NCI-H82 treated with DMSO at 0.1 percent for 48 hours (cell line): ENCODE data around the gene FLYWCH2.
A peak's percentile ranks its signal among the peaks of the same experiment; 100 is the strongest.
"Not testable (repeated sequence)": the region's sequence is repeated elsewhere in the genome, so short reads cannot be mapped to it uniquely, and the experiment has no call there.

ENCODE experiments used
- DNase-seq: peaks from one replicate; lab custom pipeline; 2025; ENCODE audit not compliant: unreplicated experiment; lab: John Stamatoyannopoulos, UW

Gene FLYWCH2

GRCh38 chr16:2912330-2913199 lies 29.6 kb downstream of the FLYWCH2 start:
- DNase-seq = no peak

- no peak for DNase-seq
These were observed 30.6 kb downstream of the FLYWCH2 start for GRCh38 chr16:2913603-2914002.

DNA sequence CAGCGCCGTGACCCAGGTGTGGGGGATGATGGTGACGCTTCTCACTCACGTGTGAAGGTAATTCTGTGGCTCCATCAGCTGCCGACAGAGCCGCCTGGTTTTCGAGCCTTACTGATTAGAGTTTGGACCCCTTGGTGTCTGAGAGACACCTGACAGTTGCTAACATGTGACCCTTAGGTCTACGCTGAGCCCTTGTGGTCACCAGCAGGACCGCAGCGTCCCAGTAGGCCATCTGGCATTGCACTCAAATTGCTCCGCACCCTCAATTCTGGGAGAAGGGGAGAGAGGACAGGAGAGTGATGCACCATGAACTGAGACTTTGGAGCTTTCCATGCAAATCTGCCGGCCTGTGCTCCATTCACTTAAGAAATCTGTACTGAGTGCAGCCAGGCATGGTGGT lies 31.2 kb downstream of the FLYWCH2 start:
- DNase-seq = no peak

DNA sequence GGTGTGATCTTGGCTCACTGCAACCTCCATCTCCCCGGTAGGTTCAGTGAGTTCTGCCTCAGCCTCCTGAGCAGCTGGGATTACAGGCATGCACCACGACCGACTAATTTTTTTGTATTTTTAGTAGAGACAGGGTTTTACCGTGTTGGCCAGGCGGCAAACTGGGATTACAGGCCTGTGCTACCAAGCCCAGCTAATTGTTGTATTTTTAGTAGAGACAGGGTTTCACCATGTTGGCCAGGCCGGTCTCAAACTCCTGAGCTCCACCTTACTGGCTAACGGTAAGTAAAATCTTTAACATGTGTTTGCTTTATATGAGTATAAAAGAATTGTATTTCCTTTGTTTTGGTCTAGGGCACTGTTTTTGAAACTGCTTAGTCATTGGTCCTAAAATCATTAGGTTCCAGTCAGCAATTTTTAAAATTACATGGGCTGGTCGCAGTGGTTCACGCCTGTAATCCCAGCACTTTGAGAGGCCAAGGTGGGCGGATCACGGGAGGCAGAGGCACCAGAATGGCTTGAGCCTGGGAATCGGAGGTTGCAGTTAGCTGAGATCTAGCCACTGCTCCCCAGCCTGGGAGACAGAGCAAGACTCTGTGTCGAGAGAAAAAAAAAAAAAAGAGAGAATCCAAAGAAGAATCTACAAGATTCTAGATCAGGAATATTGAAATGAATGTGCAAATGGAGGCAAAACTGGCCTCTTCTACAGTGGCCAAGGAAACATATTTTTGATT lies 32.3 kb downstream of the FLYWCH2 start:
- DNase-seq = no peak

DNA sequence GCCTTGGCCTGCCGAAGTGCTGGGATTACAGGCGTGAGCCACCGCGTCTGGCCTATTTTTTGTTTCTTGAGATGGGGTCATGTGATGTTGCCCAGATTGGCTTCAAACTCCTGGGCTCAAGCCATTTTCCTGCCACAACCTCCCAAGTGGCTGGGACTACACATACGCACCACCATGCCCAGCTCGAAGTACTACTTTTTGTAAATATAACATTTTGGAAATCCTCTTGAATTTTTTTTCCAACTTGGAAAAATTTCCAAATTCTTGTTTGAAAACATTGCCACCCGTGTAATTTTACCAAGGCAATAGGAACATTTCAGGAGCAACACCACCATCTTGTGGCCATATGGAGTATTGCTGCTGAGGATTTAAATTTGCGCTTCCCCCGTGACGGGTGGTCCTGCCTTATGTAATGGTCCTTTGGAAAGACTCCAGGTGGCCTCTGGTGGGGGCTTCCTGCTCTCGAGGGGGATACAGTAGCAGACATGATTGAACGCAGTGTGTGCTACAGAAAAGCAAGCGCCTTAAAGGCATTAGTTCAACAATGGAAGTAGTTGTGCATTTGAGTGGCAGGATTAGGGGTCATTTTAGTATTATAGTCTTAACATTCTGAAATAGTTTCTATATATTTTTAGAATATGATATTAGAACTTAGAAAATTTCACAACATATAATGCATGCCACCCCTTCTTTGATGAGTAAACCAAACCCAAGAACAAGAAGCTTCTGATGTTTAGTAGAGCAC lies 36.7 kb downstream of the FLYWCH2 start:
- DNase-seq = peak; percentile 32

DNA sequence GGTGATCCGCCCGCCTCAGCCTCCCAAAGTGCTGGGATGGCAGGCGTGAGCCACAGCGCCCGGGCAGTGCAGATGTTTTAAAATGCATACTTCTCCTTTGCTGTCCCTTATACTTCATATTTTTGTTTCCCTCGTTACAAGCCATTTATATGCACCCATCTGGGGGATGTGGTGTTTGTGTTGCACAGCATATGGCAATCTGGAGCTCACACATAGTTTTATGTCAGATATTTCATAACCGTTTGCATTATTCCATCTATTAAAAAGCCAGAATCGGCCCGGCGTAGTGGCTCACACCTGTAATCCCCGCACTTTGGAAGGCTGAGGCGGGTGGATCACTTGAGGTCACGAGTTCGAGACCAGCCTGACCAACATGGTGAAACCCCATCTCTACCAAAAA lies 40.5 kb downstream of the FLYWCH2 start:
- DNase-seq = no peak

DNA sequence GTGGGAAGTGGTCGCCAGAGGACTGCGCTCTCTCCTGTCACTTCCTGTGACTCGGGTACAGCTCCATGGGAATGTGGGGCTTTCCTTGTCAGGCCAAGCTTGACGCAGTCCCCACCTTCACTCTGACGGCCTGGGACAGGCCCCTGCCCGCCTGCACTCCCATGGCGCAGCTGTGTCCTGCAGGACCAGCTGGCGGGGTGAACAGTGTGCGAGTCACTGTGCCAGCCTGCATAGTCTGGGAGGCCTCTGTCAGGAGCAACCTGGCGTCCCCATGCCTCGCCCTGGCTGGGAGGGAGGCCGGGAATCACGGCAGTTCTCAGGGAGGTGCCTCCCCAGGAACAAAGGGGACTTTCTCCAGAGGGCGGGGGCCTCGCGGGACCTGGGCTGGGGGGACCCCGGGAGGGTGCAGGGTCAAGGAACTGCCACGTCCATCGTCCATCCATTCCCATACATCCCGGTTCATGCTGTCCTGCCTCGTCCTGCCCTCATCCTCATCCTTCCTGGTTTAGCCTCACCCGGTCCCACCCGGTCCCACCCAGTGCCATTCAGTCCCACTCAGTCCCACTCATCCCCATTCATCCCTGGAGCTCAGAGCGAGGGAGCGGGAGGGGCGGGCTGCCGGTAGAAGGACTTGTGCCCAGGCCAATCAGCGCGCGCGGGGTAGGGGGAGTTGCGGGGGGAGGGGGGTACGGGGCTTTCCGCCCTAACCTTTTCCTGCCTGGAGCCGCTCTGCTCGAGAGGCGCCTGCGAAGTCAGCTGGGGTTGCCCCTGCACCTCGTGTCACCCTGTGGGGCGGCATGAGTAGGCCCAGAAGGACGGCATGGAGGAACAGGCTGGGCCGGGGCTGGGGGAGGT lies 42.1 kb downstream of the FLYWCH2 start:
- no peak for DNase-seq

DNA sequence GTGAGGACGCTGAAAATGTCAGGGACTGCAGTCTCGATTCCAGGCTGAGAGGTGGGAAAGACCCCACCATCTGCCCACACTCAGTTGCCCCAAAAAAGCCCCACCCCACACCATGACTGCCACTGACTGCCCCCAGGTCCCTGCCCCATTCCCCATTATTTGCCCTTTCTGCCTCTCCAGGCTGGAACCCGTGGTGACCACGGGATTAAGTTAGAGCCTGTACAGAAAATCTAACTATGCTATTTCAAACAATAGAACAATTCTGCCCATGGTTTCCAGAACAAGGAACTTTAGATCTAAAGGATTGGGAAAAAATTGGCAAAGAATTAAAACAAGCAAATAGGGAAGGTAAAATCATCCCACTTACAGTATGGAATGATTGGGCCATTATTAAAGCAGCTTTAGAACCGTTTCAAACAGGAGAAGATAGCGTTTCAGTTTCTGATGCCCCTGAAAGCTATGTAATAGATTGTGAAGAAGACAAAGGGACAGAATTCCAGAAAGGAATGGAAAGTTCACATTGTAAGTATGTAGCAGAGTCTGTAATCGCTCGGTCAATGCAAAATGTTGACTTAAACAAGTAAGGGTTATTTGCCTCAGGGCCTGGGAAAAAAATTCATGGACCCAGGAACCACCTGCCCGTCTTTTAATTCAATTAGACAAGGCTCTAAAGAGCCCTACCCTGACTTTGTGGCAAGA lies 43.1 kb downstream of the FLYWCH2 start:
- DNase-seq = no peak

DNA sequence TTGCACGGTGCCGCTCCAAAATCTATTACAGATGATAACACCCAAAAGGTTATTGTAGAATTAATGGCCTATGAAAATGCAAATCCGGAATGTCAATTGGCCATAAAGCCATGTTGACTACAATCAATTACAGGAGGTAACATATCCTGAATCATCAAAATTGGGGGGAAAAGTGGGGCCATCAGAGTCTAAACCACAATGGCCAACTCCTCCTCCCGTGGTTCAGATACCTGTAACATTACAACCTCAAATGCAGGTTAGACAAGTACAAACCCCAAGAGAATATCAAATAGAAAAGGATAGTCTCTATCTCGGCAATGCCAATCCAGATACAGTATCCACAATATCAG lies 43.6 kb downstream of the FLYWCH2 start:
- DNase-seq = no peak

DNA sequence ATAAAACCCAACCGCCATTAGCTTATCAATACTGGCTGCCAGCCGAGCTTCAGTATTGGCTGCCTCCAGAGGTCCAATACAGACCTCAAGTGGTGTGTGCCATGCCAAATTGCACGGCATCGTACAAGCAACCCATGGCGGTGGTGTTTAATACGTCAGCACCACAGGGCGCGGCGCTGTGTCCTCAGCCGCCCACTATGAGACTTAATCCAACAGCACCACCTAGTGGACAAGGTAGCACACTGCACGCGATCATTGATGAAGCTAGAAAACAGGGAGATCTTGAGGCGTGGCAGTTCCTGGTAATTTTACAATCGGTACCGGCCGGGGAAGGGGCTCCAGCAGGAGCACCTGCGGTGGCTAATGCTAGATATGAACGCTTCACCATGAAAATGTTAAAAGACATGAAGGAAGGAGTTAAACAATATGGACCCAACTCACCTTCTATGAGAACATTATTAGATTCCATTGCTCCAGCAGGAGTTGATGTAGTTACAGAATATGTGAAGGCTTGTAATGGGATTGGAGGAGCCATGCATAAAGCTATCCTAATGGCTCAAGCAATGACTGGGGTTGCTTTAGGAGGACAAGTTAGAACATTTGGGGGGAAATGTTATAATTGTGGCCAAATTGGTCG lies 44.1 kb downstream of the FLYWCH2 start:
- DNase-seq = peak; percentile 39

GRCh38 chr16:2928151-2928550 lies 45.1 kb downstream of the FLYWCH2 start:
- not testable (repeated sequence) for DNase-seq

GRCh38 chr16:2928796-2929195 lies 45.8 kb downstream of the FLYWCH2 start:
- no peak for DNase-seq

DNA sequence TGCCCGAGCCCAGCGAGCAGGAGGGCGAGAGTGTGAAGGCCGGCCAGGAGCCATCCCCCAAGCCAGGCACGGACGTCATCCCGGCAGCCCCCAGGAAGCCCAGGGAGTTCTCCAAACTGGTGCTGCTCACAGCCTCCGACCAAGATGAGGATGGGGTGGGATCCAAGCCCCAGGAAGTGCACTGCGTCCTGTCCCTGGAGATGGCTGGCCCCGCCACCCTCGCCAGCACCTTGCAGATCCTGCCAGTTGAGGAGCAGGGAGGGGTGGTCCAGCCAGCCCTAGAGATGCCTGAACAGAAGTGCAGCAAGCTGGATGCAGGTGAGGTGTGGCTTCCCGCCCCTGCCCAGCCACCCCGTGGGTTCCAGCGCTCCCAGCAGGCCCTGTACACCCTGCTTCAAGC lies 46.7 kb downstream of the FLYWCH2 start:
- DNase-seq = no peak

DNA sequence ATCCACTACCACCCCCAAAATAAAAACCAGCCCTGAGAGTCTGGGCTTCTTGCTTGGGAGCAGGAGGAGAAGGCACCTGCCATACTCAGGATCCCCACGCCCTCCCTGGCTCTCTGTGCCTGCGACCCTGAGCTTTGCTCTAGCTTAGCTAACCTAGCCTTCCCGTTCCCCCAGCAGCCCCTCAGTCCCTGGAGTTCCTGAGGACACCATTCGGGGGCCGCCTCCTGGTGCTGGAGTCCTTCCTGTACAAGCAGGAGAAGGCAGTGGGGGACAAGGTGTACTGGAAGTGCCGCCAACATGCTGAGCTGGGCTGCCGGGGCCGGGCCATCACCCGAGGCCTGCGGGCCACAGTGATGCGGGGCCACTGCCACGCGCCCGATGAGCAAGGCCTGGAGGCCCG lies 47.2 kb downstream of the FLYWCH2 start:
- DNase-seq = no peak

GRCh38 chr16:2931231-2931914 lies 48.4 kb downstream of the FLYWCH2 start:
- DNase-seq = not testable (repeated sequence)

DNA sequence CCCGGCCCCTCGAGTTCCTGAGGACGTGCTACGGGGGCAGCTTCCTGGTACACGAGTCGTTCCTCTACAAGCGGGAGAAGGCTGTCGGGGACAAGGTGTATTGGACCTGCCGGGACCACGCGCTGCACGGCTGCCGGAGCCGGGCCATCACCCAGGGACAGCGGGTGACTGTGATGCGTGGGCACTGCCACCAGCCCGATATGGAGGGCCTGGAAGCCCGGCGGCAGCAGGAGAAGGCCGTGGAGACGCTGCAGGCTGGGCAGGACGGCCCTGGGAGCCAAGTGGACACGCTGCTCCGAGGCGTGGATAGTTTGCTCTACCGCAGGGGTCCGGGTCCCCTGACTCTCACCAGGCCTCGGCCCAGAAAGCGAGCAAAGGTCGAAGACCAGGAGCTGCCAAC lies 50.1 kb downstream of the FLYWCH2 start:
- DNase-seq = no peak

DNA sequence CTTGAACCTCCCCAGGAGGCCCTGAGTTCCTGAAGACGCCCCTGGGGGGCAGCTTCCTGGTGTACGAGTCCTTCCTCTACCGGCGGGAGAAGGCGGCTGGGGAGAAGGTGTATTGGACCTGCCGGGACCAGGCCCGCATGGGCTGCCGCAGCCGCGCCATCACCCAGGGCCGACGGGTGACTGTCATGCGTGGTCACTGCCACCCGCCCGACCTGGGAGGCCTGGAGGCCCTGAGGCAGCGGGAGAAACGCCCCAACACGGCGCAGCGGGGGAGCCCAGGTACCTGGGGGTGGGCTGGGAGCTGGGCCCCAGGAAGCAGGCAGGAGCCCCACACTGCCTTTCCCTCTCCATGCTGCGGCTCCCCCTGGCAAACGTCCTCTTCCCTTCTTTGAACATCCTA lies 50.7 kb downstream of the FLYWCH2 start:
- no peak for DNase-seq

DNA sequence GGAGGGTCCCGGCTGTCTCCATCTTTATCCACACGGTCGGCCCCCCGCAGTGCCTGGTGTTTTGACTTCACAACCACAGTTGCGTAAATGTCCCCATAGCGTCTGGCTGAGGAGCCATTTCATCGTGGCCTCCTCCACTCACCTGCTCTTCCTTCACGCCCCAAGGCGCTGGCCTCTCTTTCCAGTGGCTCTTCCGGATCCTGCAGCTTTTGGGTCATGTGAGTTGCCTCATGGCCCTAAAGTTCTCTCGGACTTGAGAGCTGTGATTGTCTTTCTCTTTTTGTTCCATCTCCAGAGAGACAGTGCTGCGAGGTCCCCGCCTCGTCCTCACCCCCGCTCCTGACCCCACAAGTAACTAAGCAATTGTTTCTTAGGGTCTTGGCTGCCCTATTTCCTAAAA lies 51.4 kb downstream of the FLYWCH2 start:
- DNase-seq = no peak

DNA sequence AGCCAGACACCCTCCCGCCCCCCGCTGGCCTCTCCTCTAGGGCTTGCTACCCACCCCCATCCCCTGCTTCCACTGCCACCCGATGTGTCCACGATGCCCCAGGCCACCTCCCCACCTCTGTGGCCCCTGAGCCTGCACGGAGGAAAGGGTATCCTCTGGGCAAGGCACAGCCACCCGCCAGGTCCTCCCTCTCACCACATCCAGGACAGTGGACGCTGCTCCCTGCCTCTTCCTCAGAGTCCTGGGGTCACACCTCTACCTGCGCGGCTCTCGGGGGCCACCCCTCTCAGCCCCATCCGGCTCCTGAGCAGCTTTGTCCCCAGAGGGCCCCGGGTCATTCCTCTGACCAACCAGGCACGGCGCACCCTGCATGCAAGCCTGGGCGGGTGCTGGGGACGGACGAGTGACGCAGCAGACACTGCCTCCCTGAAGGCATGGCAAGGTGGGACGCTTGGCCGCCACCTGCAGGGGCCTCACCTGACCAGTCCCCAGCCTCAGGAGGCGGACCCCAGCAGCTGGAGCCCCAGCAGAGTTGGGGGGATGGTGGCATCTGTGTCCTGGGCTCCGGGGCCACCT lies 53.5 kb downstream of the FLYWCH2 start:
- DNase-seq = no peak
